HG03060 (cell line): ENCODE data around the gene ADGRL1.
"Not testable (repeated sequence)": the region's sequence is repeated elsewhere in the genome, so short reads cannot be mapped to it uniquely, and the experiment has no call there.

Experiments used
- ATAC-seq: cut with Tn5 transposase; IDR thresholded peaks from one replicate; pipeline ENCODE4 v1.9.1; 2021; ENCODE audit warnings: low read depth, moderate number of reproducible peaks; ENCODE audit not compliant: unreplicated experiment

Gene ADGRL1

DNA sequence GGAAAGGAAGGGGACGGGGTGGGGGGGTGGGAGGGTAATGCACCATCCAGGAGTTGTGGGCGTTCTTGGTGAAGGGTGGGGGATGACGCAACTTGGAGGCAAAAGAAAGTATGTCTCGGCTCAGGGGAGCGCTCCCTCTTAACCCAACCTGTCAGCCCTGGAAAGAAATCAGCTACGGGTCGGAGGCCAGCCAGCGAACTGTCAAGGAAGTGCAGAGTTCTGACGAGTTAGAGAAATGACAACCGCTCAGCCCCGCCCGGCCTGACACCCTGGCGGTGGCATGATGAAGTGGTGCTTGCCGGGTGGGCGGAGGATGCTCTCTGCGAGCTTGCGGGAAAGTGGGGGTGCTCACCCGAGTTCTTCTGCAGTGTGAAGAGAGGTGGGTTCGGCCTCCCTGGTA lies 15.4 kb upstream of the ADGRL1 start:
- not testable (repeated sequence) for ATAC-seq

DNA sequence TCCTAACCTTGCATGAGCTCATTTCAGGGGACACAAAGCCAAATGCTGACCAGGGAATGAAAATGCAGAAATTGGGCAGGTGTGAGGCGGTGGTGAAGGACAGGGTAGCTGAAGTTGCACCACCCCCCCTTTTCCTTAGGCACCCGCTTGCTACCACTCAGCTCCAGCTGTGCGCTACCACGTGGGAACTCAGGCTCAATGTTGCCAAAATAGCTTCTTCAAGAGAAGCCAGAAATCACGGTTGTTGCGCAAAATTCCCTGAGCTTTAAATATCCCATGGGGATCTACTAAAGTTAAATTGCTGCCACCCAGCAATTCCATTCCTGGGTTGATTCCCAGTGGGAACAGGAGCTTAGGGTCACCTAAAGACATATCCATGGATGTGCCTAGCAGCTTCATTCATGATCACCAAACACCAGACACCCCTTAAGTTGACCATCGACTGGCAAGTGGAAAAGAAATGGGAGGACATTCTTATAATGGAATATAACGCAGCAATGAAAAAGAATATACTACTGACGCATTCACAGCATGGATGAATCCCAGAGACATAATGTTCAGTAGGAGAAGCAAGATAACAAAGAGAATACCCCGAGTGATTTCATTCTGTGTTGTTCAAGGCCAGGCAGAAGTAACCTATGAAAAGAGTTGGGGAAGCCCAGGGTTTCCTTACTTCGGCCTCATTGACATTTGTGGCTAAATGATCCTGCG lies 12.8 kb upstream of the ADGRL1 start:
- ATAC-seq = no peak

DNA sequence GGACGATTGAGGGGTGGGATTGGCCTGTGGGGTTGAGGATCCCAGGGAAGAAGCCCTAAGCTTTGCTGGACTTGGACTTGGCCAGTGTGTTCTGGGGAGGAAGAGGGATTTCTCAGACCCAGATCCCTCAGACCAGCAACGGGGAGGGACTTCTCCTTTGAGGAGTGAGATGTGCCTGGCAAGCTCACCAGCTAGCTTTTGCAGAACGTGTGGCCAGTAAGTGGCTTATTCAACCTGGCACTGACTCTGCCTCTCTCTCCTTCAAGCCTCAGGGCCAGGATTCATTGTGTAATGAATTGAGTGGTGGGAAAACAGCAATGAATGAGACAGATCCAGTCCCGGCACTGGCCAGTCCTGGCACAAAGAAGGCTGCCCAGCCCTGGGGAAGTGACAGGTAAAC lies 11.9 kb upstream of the ADGRL1 start:
- ATAC-seq = not testable (repeated sequence)

DNA sequence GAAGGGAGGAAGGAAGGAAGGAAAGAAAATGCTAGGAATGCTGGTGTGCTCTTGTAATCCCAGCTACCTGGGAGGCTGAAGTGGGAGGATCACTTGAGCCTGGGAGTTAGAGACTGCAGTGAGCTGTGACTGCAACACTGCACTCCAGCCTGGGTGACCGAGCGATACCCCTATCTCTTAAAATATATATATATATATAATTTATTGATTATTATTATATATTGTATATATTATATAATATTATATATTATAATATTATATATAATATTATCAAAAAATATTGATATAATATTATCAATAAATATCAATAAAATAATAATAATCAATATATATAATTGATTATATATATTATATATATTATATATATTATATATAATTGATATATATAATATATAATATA lies 8.6 kb upstream of the ADGRL1 start:
- ATAC-seq = no peak

DNA sequence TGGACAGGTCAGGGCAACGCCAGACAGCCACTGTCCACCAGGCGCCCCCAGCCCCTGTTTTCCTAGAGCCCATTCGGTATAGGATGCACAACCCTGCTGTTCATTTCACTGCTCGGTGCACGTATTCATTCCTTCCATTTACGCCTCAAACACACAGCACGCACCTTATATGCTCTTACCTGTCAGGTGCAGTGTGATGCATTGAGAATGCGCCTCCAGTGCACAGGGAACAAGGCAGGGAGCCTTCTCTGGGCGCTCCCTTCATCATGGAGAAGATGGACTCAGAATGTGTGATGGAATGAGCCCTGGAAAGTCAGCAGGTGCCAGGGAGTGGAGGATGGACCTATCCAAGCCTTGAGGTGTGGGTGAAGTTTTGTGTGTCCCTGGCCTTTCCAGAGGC lies 4.2 kb upstream of the ADGRL1 start:
- ATAC-seq = not testable (repeated sequence)

DNA sequence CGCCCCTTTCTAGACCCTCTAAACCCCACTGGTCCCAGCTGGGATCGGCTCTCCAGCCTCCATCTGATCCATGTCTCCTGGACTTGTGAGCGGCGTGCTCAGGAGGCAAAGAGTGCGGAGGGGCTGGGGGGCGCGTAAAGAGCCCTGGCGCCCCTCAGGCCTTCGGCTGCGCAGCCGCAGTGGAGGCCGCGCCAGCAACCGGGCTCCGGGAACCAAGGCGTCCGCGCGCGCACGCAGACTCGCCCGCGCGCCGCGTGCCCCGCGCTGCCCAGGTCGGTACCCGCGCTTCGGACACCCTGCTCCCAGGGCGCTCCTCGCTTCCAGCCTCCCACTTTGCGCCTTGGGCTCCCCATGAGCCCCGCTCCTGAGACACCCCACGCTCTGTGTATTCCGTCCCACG lies 3.4 kb upstream of the ADGRL1 start:
- not testable (repeated sequence) for ATAC-seq

DNA sequence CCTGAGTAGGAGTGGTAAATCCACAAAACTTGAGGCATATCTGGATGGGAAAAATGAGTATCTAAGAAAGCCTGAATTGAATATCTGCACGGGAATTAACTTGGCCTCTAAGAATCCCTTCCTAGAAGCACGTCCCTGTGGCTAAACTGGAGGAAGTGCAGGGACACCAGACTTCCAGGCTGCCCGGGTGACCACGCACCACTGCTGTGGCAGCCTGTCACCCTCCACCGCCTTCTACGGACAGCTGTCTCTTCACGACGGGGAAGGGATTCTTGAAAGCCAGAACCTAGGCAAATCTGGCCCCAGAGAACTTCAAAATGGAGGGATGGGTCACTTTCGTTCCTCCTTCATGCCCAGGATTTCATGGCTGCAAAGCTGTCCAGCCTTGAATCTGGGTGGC lies 2.5 kb upstream of the ADGRL1 start:
- ATAC-seq = not testable (repeated sequence)

DNA sequence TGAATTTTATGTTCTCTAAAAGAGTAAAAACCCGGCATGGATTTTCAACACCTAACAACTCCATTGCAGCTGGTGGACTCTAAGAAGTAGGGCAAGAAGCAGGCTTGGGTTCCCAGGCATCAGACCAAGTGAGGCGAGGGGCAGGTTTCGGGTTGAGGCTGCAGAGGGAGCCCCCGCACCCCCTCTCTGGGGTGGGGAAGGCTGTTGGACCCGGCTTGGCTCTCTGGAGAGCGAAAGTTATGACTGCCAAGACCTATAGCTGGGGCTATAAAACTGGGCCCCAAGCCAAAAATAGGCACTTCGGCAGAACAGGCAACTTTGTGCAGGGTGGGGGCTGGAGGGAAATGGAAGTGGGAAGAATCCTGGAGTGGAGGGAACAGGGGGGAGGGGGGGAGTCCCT lies 1.8 kb upstream of the ADGRL1 start:
- not testable (repeated sequence) for ATAC-seq

DNA sequence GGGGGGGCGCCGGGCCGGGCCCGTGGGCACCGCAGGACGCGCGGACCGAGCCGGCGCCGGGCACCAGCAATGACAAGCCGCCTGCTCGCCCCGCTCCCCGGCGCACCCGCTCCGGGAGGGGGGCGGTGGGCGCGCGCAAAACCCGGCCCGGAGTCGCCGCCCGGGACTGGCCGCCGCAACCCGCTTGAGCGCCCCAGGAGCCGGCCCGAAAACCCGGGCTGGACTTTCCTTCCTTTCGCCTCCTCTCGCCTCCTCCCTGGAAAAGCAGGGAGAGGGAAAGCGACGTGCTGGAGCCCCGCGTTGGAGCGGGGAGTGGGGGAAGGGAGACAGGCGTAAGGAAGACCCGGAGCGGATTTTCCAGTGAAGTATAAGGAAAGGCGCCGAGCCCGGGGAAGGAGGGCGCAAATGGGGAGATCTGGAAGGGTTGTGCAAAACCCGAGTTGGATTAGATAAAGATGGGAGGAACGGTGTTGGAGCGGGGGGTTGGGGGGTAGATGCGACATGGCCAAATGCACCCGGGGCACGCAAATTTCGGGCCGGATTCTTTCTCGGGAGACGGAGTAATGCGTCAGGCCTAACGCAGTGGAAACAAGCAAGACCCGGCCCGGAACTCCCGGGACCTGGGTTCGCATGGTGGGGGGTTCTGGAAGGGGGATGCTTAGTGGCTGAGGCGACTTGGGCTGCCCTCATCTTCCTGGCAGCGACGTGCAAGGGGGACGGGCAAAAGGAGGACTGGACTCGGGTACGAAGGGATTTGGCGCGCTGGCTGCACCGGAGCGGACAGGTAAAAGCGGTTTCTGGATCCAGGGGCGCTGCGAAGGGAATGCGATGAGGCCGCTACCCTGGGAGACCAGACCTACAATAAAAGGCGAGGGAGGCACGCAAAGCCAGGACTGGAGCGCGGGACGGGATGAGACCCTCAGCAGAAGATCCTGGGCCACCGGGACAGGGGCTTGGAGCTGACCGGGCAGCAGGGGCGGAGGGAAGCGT lies 1.1 kb upstream of the ADGRL1 start:
- not testable (repeated sequence) for ATAC-seq

DNA sequence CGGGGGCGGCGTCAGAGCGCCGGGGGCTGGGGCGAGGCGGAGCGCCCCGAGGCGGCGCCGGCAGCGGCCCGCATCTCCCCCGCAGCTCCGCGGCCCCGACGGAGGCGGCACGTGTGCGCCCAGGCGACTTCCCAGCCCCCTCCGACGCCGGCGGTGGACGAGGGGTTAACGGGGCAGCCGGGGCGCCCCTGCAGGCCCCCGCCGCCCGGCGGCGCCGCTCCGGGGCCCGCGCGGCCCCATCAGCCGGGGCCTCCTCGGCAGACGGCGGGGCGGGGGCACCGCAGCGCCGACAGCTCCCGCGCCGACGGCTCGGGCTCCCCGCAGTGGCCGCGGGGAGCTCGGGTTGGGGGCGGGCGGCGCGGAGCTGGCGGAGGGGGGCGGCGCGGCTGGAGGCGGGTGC lies 339 bp upstream of the ADGRL1 start:
- ATAC-seq = not testable (repeated sequence)

DNA sequence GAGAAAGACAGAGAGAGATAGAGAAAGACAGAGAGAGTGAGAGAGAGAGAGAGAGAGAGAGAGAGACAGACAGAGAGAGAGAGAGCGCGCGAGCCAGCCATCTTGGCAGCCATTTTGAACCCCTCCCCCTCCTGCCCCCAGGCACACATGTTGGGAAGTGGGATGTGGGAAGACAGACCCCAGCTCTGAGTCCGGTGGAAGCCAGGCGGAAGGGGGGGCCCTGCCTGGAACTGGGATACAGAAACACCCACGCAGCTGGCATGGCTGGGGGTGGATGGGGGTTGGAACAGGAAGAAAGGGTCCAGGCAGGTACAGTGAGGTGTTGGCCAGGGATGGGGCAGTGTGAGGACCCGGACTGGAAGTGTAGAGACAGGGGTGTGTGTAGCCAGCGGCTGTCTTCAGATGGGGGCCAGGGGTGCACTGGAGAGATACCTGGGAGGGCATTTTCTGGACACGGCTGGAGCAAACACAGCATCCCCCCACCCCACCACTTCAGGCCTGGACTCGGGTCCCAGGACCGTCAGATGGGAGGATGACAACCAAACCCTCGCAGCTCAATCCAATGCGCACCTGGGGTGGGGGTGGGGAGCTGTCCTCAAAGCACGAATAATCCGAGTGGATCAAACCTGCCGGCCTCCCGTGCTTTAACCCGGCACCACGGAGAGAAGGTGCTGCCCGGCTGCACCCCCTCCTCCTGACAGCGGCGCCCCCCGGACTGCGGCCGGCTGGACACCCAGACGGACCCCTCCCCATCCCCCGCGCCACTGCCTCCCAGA lies 1.1 kb downstream of the ADGRL1 start:
- ATAC-seq = not testable (repeated sequence)

DNA sequence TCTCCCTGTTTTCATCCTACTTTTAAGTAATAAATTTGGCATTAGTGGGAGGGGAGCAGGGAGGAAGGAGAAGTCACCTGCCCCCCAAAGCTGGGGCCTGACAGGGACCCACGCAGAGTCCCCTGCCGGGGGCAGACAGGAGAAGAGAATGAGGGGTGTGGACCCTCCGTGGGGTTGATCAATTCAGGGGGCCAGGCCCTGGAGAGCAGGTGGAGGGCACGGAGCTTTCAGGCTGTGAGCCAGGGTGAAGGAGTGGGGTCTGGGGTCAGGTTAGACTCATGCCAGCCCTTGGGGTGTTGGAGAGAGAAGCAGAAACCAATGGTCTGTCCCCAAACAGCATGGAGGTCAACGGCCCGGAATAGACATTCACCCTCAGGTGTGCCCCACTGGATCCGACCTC lies 1.8 kb downstream of the ADGRL1 start:
- ATAC-seq = not testable (repeated sequence)

DNA sequence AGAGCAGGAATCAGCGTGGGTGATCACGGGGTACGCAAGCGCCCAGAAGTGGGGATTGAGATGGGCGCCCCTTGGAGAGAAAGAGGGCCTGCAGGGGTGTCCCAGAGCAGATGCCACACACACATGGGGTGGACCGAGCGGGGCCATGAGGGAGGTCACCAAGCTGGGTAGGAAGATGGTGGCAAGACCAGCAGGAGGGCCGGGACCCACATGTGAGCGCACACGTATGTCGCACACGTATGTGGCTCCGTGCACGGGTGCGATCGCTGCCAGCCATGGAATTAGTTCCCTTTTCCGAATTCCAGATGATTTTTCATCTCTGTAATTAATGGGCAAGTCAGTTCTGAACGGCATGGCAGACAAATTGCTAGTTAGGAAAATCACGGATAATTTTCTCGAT lies 2.2 kb downstream of the ADGRL1 start:
- ATAC-seq = not testable (repeated sequence)

DNA sequence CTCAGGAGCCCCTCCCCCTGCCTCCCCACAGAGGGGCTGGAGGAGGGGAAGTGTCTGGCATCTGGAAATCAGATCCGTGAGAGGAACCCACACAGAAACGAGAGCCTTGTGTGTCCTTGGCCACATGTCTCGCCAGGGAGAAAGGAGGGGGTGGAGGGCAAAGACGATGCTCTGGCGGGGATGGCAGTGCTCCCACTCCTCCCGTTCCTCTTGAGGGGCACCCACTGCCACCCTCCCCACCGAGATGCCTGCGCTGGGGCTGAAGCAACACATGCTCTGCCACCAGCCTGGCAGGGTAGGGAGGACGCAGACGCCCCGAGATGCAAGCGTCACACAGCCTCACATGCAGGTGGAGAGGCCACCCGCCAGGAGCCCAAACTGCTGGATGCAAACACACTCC lies 2.8 kb downstream of the ADGRL1 start:
- ATAC-seq = no peak

DNA sequence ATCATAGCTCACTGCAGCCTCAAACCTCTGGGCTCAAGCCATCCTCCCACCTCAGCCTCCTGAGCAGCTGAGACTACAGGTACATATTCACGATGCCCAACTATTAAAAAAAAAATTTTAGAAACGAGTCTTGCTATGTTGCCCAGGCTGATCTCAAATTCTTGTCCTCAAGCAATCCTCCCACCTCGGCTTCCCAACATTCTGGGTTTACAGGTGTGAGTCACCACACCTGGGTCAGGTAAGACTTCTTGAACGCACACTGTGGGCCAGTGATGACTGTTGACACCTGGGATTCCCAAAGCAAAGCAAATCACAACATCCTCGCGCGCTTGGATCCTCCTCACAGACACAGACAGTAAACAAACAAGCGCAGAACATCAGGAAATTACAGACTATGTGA lies 4.5 kb downstream of the ADGRL1 start:
- not testable (repeated sequence) for ATAC-seq

DNA sequence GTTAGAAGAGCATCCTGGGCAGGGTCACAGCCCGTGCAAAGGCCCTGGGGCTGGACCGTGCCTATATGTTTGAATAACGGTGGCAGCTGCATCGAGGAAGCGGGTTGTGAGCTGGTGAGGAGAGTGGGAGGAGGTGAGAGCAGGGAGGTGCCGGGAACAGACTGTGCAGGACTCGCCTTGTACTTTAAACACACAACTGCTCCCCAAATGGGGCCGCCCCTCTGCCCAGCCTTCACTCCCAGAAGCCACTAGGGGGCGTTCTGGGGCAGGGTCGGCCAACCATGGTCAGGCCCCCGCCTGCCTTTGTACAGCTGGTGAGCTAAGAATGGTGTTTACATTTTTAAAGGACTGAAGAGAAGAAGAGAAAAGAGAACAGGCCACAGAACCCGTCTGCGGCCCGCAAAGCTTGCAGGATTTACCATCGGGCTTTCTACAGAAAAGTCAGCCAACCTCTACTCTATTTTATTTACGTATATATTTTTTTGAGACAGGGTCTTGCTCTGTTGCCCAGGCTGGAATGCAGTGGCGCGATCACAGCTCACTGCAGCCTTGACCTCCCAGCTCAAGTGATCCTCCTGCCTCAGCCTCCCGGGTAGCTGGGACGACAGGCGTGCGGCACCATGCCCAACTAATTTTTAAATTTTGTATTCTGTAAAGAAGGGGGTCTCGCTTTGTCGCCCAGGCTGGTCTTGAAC lies 5.7 kb downstream of the ADGRL1 start:
- ATAC-seq = not testable (repeated sequence)

DNA sequence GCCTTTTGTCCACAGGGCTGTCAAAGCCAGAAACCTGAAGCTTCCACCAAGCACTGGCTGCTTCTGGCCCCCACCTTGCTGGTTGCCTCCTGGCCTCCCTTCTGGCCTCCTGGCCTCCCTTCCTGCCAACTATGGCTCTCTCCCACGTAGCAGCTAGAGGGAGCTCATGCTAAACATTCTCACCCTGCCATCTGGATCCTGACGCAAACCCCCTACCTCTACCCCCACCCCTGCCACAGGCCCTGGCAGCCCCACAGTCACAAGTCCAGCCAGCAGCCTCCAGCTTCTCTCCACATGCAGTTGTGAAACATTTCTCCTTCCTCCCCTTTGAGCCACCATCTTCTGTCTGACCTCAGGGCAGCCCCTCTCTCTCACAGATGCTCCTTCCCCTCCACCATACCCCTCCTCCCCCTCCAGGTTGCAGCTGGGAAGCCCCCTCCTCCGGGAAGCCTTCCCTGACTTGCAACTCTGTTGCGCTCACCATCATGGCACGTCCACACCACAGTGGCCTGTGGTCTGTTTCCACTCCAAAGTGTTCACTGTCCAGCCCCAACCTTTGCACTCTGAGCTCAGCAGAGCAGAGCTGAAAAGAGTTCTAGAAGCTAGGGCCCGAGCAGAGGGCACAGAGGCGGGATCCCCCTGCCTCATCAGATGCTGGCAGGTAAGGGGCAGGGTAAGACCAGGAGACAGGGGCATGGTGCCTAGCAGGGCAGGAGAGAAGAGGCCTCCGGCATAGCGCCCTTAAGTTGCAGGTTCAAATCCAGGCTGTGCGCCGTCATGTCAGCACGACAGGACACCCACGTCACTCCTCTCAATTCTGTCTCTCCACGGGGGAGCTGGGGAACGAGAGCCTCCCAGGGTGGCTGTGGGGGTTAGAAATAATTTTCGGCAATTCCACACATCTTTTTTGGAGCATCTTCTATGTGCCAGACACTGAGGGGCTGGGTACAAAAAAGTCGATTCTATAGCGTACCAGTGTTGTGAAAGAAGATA lies 7.3 kb downstream of the ADGRL1 start:
- ATAC-seq = no peak

DNA sequence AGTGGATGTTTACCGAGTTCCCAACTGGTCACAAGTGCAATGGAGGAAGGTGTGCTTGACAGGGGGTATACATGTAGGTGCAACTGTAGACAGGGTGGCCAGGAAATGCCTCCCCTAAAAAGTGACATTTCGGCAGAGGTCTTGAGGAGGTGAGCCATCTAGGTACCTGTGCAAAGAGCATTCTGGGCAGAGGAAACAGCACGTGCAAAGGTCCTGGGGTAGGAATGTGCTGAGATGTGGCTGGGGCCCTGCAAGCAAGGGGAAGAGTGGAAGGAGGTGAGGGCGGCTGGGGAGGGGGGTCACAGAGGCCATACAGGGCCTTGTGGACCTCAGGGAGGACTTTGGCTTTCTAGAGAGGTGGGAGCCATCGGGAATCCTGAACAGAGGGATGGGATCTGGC lies 8.1 kb downstream of the ADGRL1 start:
- no peak for ATAC-seq

DNA sequence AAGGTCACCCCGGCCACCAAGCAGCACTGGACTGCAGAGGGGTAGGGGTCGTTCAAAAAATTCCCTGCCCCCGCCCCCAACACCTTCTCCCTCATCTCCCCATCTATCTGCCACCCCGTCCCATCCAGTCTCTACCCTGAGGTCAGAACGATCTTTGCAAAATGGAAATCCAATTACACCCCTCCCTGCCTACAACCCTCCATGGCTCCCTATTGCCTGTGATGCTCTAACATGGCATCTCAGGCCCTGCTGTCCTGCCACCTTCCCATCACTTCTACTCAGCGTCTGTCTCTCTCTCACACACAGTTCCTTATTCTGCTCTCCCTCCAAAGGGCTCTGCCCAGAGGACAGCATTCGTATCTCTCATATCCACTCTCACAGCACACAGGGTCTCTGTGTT lies 8.7 kb downstream of the ADGRL1 start:
- not testable (repeated sequence) for ATAC-seq
